NCI-H82 treated with DMSO at 0.1 percent for 48 hours (cell line): ENCODE measurements around the gene CLDN6.
"Not testable (repeated sequence)": the region's sequence is repeated elsewhere in the genome, so short reads cannot be mapped to it uniquely, and the experiment has no call there.

Experiments
- DNase-seq: peaks from one replicate; lab custom pipeline; 2025; ENCODE audit not compliant: unreplicated experiment; lab: John Stamatoyannopoulos, UW

Gene CLDN6

DNA sequence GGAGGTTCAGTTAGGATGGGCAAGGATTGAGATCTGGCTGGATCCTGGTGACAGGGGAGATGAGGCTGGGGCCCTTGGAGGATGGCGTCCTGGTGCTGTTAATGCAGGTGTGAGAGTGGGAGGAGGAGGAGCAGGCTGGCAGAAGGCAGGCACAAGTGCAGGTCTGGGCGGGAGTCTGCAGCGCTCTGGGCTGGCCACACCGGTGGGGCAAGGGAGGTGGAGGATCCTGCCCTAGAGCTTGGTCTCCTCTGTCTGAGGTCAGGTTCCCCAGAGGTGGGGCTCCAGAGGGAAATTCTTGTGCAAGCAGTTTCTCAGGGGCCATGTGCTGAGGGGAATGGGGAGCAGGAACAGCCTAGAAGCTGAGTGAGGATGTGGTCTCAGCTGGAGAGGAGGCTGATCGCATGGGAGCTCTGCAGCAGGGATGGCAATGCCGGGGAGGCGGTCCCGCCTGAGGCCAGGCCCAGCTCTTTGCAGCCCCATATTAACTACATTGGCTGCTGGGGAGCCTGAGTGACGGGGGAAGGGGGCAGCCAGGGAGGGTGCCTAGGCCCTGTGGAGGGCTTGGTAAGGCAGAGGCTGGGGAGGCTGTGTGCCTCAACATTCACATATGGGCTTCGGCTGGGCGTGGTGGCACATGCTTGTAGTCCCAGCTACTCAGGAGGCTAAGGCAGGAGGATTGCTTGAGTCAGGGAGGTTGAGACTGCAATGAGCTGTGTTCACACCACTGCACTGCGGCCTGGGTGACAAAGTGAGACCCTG lies 34.8 kb upstream of the CLDN6 start:
- not testable (repeated sequence) for DNase-seq

DNA sequence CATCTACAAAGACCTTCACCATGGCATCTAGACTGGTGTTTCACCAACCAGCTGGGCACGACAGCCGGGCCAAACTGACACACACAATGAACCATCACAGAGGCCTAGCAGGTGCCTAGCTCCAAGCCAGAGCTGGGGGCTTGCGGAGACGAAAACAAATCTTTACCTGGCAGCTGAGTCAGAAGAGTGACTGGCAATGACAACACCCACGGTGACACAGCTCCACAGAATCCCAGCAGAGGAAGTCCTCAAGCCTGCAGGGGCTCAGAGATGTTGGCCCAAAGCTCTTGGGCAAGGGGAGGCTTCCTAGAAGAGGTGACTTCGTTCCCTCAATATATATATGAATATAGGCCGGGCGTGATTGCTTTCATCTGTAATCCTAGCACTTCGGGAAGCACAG lies 33.5 kb upstream of the CLDN6 start:
- no peak for DNase-seq

DNA sequence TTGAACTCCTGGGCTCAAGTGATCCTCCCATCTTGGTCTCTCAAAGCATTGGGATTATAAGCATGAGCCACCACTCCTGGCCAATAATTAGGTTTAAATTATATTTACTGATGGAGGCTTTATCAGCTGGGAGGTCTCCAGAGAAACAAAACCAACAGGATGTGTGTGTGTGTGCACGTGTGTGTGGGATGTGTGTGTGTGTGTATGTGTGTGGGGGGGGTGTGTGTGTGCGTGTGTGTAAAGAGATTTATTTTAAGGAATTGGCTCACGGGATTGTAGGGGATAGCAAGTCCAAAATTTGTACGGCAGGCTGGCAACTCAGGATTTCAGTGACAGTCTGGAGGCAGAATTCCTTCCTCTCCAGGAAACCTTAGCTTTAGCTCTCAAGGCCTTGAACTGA lies 33.0 kb upstream of the CLDN6 start:
- no peak for DNase-seq

DNA sequence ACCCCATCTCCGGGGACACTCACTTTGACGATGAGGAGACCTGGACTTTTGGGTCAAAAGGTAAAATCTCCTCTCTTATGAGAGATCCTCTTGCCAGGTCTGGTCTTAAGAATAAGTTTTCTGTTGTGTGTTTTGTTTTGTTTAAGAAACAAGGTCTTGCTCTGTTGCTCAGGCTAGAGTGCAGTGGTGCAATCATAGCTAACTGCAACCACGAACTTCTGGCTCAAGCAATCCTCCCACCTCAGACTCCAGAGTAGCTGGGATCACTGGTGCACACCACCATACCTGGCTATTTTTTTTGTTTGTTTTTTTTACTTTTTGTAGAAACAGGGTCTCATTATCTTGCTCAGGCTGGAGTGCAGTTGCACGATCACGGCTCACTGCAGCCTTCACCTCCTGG lies 32.5 kb upstream of the CLDN6 start:
- no peak for DNase-seq

DNA sequence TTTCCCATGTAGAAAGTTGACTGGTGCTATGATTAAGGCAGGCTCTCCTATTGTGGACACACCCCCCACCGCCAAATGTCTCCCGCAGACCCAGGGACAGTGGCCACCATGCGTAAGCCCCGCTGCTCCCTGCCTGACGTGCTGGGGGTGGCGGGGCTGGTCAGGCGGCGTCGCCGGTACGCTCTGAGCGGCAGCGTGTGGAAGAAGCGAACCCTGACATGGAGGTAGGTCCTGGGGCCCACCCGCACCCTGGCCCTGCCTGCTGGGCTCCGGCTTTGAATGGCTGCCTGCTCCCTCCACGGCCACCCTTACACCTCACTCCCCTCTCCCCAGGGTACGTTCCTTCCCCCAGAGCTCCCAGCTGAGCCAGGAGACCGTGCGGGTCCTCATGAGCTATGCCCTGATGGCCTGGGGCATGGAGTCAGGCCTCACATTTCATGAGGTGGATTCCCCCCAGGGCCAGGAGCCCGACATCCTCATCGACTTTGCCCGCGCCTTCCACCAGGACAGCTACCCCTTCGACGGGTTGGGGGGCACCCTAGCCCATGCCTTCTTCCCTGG lies 32.0 kb upstream of the CLDN6 start:
- DNase-seq = no peak

DNA sequence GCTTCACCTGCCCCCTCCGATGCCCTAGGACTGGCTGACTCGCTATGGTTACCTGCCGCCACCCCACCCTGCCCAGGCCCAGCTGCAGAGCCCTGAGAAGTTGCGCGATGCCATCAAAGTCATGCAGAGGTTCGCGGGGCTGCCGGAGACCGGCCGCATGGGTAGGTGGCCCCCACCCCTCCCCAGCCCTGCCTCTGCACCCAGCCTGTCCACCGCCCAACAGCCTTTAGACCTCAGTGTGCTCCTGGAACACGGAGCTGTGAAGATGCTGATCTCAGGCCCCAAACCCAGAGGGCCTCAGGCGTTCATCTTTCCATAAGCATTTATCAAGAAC lies 29.4 kb upstream of the CLDN6 start:
- DNase-seq = no peak

DNA sequence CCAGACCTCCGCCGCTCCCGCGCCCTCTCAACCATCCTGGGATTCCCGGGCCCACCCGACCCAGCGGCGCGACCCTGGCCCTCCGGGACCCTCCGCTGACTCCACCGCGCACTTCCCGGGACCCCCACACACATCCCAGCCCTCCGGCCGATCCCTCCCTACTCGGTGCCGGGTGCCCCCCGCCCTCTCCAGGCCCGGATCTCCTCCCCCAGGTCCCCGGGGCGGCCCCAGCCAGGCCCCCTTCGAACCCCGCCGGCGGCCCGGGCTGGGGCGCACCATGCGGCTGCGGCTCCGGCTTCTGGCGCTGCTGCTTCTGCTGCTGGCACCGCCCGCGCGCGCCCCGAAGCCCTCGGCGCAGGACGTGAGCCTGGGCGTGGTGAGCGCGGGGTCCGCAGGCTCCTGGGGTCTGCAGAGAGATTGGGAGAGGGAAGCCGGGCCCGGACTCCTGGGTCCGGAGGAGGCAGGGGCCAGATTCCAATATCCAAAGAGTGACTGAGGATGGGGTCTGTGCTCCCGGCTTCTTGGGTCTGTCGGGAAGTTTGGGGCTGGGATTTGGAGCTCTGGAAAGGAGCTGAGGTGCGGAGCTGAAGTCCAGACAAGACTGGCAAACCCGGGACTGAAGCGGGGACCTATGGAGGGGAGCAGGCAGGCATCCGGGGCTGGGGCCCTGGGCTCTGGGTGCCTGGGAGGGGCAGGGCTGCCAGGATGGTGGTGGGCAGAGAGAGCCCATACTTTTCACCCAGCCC lies 28.8 kb upstream of the CLDN6 start:
- no peak for DNase-seq

DNA sequence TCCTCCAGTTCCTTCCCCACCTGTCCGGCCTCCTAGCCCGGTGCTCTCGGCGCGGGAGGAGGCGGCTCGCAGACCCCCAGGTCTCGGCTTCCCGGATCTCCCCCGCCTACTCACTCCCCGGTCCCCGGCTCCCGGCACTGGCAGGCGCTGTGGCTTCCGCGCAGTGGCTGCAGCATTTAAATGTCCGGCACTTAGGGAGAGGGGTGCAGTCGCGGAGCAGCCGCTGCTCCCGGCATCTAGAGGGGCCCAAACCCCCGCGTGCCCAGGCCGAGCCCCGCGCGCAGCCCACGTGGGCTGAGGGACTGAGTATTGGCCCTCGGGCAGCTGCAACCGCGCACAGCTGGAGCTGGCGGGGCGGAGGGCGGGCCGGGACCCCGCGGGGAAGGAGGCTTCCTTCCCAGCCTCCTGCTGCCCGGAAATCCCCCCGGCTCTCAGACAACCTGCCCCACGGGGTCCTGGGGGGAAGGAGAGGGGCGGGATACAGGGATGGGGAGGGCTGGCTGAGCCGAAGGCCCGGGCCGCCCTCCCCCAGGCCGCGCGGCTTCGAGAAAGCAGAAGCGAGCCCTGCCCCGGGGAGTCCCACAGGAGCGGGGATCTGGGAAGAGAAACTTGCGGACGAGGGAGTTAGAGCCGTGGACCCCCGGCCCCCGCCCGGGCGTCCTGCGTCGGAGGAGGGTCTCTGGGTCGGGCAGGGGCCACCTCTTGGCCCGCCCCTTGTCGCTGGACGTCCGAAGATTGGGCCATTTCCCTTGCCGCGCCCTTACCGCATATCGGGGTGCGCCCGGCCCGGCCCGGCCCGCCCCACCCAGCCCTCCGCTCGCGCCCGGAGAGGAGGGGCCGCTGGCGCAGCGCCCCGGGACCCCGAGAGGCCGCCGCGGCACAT lies 28.0 kb upstream of the CLDN6 start, which contains the start of gene MMP25:
TSS of gene MMP25 (plus strand) at position 804 of the 883 bp plus-strand sequence. CDS start 357 bp downstream, outside the sequence.
- no peak for DNase-seq

DNA sequence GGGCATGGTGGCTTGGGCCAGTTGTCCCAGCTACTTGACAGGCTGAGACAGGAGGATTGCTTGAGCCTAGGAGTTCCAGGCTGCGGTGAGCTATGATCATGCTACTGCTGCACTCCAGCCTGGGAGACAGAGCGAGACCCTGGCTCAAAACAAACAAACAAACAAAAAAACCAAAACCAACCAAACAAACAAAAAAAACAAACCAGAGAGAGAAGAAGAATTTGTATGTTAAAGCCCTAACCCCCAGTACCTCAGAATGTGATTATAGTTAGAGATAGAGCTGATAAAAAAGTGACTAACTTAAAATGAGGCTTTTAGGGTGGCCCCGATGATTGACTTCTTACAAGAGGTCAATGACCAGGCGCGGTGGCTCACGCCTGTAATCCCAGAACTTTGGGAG lies 26.7 kb upstream of the CLDN6 start:
- no peak for DNase-seq

DNA sequence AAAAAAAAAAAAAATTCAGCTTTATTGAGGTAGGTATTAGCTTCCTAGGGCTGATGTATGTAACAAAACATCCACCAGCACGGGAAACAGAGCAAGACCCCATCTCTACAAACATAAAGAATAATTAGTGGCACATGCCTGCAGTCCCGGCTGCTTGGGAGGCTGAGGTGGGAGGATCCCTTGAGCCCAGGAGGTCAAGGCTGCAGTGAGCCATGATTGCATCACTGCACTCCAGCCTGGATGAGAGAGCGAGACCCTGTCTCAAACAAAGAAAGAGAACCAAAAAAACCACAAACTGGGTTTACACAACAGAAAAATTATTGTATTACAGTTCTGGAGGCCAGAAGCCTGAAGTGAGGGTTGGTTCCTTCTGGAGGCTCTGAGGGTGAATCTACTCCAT lies 24.4 kb upstream of the CLDN6 start:
- no peak for DNase-seq

DNA sequence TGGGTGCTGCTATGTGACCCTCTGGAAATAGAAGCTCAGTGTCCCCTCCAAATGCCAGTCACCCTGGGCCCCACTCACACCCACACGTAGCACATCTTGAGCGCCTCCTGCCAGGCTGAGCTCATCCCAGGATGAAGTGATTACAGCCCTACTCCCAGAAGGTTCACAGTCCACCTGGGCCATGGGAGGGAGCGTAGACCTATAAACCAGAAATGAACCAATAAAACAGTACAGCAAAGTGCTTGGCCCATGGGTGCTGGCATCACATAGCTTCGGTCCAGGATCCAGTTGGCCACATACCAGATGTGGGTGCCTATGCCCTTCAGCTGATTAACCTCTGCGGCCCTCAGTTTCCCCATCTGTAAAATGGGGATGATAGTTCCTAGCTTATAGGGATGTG lies 20.9 kb upstream of the CLDN6 start:
- no peak for DNase-seq

DNA sequence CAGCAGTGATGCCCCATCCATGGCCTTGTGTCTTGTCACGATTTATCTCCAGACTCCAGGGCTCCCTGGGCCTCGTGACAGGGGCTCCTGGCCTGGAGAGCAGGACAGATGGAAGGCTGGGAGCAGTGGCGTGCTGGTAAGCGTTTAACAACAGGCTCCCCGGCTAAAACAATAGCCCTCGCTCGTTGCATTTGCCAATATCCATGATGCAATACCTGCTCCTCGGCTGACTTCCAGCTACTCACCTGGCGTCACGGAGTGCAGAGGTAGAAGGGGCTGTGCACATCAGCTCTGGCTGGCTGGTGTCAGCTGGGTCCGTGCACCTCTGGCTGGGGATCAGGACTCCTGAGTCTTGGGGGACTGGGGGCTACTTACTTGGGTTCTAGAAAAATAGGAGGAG lies 20.3 kb upstream of the CLDN6 start:
- no peak for DNase-seq

DNA sequence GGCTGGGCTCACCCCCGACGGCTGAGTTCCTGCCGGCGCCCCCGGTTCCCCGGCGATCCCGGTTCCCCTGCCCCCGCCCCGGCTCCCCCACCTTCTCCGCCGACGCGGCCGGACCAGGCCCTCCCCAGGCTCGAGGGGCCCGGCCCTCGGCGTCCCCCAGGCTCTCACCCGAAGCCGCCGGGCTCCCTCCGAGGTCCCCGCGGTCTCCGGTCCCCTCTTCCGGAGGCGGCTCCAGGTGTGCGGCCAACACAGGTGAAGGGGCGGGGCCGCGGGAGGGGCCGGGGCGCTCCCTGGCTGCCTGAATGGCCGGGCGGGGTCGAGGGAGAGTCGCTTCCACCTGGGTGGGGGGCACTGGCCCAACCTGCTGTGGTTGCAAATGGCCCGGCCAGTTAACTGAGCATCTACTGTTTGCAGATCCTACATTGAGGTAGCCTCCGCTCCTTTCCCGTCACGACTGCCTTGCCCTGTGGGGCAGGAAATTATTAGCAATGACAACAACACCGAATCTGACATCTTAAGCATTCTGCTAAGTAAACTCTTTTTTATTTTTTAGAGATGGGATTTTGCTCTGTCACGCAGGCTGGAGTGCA lies 18.8 kb upstream of the CLDN6 start, which contains the start of gene BICDL2:
TSS of gene BICDL2 (minus strand) at position 219 of the 590 bp plus-strand sequence. CDS start 1,448 bp downstream, outside the sequence.
- DNase-seq = no peak

DNA sequence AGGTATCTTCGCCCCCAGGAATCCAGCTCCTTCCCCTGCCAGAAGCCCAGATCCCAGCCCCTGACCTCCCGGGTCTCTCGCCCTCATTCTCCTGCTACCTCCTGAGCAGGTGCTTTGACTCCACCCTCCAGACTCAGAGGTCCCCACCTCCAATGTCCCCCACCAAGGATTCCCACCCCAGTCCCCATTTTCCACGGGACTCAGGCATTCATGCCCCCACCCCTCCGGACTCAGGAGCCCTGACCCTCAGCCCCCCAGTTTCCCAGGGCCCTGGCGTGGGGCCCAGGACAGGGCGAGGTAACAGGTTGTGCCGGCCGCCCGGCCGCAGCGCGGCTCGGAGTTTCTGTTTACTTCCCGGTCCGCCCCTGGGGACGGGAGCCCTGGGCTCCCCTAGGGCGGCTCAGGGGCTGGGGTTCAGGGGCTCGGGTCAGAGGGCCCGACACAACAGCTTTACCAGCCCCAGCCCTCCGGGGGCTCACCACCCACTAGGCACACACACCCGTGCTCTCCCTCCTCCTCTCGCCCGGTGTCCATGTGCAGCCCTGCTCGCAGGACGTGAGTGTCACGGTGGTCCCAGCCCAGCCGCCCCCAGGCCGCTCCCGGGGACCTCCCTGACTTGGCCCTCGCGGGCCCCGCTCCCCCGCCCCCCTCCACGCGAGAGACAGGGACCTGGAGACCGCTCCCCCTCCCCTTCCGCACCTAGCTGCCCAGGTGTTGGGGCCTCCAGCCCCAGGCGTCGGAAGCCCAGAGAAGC lies 18.2 kb upstream of the CLDN6 start:
- DNase-seq = no peak

DNA sequence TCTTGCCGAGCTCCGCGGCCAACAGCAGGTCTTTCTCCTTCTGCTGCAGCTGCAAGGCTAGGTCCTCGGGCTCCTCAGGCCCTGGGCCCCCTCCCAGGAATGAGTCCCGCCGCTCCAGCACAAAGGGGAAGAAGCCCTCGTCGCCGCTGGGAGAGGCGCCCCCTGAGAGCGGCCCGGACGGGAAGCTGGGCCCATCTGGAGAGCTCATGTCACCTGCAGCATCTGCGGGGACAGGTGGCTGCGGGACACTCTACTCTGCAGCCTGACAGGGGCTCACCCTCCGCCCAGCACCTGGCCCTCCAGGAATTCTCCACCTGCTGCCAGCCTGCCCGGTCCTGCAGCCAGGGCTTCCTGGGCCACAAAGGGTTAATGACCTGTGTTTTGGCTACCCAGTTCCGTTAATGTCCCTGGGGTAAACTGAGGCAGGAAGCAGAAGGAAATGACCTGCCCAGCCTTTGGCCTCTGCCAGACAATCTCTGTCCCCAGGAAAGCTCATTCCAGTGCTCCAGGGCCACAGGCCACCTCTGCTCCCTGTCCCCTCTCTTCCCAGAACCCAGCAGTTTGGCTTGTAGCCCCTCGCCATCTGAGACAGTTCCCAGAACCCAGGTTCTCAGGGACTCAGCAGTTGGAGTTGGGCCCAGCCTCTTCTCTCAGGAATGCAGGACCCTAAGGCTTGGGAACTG lies 17.4 kb upstream of the CLDN6 start:
- no peak for DNase-seq

DNA sequence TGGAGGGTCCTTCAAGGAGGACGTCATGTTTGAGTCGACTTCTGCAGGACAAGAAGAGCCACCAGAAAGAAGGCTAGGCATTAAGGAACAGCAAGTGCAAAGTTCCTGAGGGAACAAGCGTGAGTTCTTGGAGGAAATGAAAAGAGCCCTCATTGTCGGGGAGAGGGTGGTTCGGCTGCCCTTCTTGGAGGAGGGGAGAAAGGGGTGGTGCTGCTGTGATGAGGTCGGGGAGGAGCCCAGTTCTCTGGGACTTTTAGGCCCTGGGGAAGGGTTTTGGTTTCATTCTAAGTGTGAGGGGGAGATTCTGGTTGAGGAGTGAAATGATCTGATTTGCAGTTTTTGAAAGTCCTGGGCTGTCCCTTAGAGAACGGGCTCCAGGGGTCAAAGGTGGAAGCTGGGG lies 14.6 kb upstream of the CLDN6 start:
- no peak for DNase-seq

DNA sequence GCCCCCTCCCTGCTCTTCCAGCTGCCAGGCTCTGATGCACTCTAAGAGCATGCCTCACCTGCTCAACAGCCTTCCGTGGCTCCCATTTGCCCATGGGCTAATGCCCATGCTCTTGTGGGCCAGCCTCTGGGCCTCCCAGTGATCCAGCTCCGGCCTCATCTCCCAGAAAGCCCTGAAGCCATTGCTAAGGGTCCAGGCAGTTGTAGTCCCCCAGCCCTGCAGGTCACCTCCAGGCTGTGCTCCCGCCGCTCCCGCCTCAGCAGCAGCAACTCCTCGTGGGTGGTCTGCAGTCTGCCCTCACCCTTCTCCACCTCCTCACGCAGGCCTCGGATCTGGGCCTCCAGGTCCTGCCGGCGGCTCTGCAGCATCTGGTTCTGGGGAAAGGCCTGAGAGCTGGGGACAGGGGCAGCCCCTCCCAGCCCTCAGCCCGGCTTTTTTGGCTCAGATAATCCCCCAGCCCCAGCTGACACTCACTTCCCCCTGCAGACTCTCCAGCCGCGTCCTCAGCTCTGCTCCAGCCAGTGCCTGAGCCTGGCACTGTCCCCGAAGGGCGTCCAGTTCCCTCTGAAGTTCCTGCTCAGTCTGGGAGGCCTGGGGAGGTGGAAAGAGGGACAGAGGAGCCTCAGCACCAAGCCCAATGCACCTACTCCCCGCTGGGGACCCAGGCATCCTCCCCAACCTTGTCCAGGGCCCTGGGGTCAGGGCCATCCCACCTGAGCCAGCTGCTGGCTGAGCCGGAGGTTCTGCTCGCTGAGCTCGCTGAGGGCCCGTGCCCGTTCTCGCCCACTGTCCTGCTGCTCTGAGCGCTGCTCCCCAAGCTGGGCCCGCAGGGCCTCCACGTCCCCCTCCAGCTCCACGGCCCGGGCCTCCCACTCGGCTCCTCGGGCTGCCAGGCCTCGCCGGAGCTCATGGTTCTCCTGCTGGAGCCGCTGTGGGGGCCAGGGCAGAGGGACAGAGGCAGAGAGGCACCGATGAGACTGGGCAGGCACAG lies 12.5 kb upstream of the CLDN6 start:
- no peak for DNase-seq

DNA sequence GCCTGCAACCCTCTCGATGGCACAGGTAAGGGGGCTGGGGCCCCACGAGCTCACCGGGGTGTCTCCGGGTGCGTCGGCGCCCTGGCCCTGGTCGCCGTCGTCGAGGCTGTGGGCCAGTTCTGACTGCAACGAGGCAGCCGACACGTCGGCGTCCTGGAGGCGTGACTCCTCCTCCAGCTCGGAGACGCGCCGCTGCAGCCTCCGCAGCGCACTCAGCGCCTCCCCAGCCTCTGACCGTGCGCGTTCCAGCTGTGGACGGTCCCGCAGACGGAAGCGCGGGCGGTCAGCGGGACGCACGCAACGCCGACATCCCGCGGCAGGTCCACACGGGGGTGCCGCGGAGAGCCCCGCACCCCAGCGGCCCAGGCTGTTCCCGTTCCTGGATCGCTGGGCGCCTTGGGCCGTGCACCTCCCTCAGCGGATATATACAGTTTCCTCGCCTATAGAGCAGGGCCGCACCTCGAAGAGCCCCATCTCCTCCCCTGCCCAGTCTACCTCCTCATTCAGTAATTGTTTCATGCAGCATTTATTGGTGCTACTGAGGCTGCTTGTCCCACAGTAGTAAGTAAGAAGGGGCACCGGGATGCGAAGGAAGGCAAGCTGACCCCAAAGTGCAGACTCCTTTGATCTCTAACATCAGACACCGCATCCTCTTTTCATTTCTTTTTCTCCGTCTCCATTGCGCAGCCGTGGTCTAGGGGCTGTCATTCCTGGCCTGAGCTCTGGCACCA lies 11.7 kb upstream of the CLDN6 start:
- no peak for DNase-seq
